ENCODE results near the gene TNS3. TPM values are rescaled to one million over a fixed set of nuclear protein-coding genes. Genes with fewer than 3 reads are reported as not detected.

Gene TNS3
- total RNA-seq, 1 donor from 2014 or later, result 92.9 TPM

GRCh38 chr7:47383072-47383471 lies 198.8 kb downstream of the TNS3 start:
- Mint-ChIP-seq H3K36me3 (ENCODE audit: low read depth, unreplicated experiment) (peaks cover 23% of the 10 kb centered on the region), H3K4me3 (ENCODE audit: unreplicated experiment) (peak overlapping the region; percentile 1), H3K9me3 (ENCODE audit: unreplicated experiment) (peaks cover 1% of the 10 kb centered on the region), H3K27ac (ENCODE audit: unreplicated experiment) (peak overlapping the region; percentile 10), H3K4me1 (ENCODE audit: low read depth, unreplicated experiment) (peaks cover 53% of the 10 kb centered on the region), H3K27me3 (ENCODE audit: low read depth, unreplicated experiment) (no peaks in the 10 kb centered on the region)
- no peak overlapping the region for H2AFZ ChIP-seq (ENCODE audit: low read depth, low read length)
- peaks cover 2% of the 10 kb centered on the region for H3K79me2 ChIP-seq (ENCODE audit: insufficient read depth, low read length)
- H3K9ac ChIP-seq (ENCODE audit: low read length), result no peak overlapping the region
- peaks cover 97% of the 10 kb centered on the region for H4K20me1 ChIP-seq (ENCODE audit: insufficient read depth, low read length)
- H3K27ac ChIP-seq (ENCODE audit: low read depth, low read length), result no peak overlapping the region
- peaks cover 2% of the 10 kb centered on the region for H3K36me3 ChIP-seq (ENCODE audit: insufficient read depth, low read length)
- peak overlapping the region; percentile 15 for H3K4me2 ChIP-seq (ENCODE audit: low read length)
- TF ChIP-seq CTCF (IDR thresholded peaks at IDR 0.05; ENCODE audit: insufficient read depth, low read depth, low read length) (no peak), EZH2 (IDR thresholded peaks at IDR 0.05; ENCODE audit: insufficient read depth, low read length) (no peak)
- no peaks in the 10 kb centered on the region for H3K9me3 ChIP-seq (ENCODE audit: insufficient read depth, low read depth, low read length)
- H3K4me3 ChIP-seq (ENCODE audit: insufficient read depth, low read depth, low read length), result no peak overlapping the region
- no peaks in the 10 kb centered on the region for H3K27me3 ChIP-seq (ENCODE audit: insufficient read depth, low read length)
- peaks cover 22% of the 10 kb centered on the region for H3K4me1 ChIP-seq (ENCODE audit: insufficient read depth, low read length)
- FAIRE-seq (no peak), DNase-seq (ENCODE audit: low read depth) (peak; percentile 84)

GRCh38 chr7:47382200-47382599 lies 199.7 kb downstream of the TNS3 start:
- Histone ChIP-seq H3K4me3 (ENCODE audit: insufficient read depth, low read depth, low read length) (no peak overlapping the region), H3K36me3 (ENCODE audit: insufficient read depth, low read length) (no peaks in the 10 kb centered on the region), H4K20me1 (ENCODE audit: insufficient read depth, low read length) (peaks cover 97% of the 10 kb centered on the region), H3K27me3 (ENCODE audit: insufficient read depth, low read length) (no peaks in the 10 kb centered on the region), H3K9ac (ENCODE audit: low read length) (no peak overlapping the region), H3K79me2 (ENCODE audit: insufficient read depth, low read length) (peaks cover 2% of the 10 kb centered on the region), H3K4me1 (ENCODE audit: insufficient read depth, low read length) (peaks cover 22% of the 10 kb centered on the region), H3K27ac (ENCODE audit: low read depth, low read length) (no peak overlapping the region), H3K9me3 (ENCODE audit: insufficient read depth, low read depth, low read length) (no peaks in the 10 kb centered on the region), H3K4me2 (ENCODE audit: low read length) (no peak overlapping the region), H2AFZ (ENCODE audit: low read depth, low read length) (no peak overlapping the region)
- Mint-ChIP-seq H3K36me3 (ENCODE audit: low read depth, unreplicated experiment) (peaks cover 19% of the 10 kb centered on the region), H3K9me3 (ENCODE audit: unreplicated experiment) (peaks cover 1% of the 10 kb centered on the region), H3K27ac (ENCODE audit: unreplicated experiment) (no peak overlapping the region), H3K4me1 (ENCODE audit: low read depth, unreplicated experiment) (peaks cover 54% of the 10 kb centered on the region), H3K27me3 (ENCODE audit: low read depth, unreplicated experiment) (no peaks in the 10 kb centered on the region), H3K4me3 (ENCODE audit: unreplicated experiment) (no peak overlapping the region)
- no peak for FAIRE-seq
- DNase-seq (ENCODE audit: low read depth), result no peak
- TF ChIP-seq CTCF (IDR thresholded peaks at IDR 0.05; ENCODE audit: insufficient read depth, low read depth, low read length) (no peak), EZH2 (IDR thresholded peaks at IDR 0.05; ENCODE audit: insufficient read depth, low read length) (no peak)

GRCh38 chr7:47381134-47381495 lies 200.8 kb downstream of the TNS3 start:
- H4K20me1 ChIP-seq (ENCODE audit: insufficient read depth, low read length), result peaks cover 97% of the 10 kb centered on the region
- H3K4me2 ChIP-seq (ENCODE audit: low read length), result peak overlapping the region; percentile 78
- no peak overlapping the region for H3K27ac ChIP-seq (ENCODE audit: low read depth, low read length)
- DNase-seq (ENCODE audit: low read depth) (peak; percentile 49), FAIRE-seq (no peak)
- H2AFZ ChIP-seq (ENCODE audit: low read depth, low read length), result no peak overlapping the region
- H3K27me3 ChIP-seq (ENCODE audit: insufficient read depth, low read length), result no peaks in the 10 kb centered on the region
- peaks cover 13% of the 10 kb centered on the region for H3K36me3 Mint-ChIP-seq (ENCODE audit: low read depth, unreplicated experiment)
- no peak for TF ChIP-seq EZH2 (IDR thresholded peaks at IDR 0.05; ENCODE audit: insufficient read depth, low read length)
- no peak for TF ChIP-seq CTCF (IDR thresholded peaks at IDR 0.05; ENCODE audit: insufficient read depth, low read depth, low read length)
- no peak overlapping the region for H3K4me3 Mint-ChIP-seq (ENCODE audit: unreplicated experiment)
- H3K36me3 ChIP-seq (ENCODE audit: insufficient read depth, low read length), result no peaks in the 10 kb centered on the region
- peaks cover 23% of the 10 kb centered on the region for H3K4me1 ChIP-seq (ENCODE audit: insufficient read depth, low read length)
- no peaks in the 10 kb centered on the region for H3K9me3 Mint-ChIP-seq (ENCODE audit: unreplicated experiment)
- no peak overlapping the region for H3K4me3 ChIP-seq (ENCODE audit: insufficient read depth, low read depth, low read length)
- H3K27ac Mint-ChIP-seq (ENCODE audit: unreplicated experiment), result peak overlapping the region; percentile 72
- H3K9me3 ChIP-seq (ENCODE audit: insufficient read depth, low read depth, low read length), result no peaks in the 10 kb centered on the region
- H3K9ac ChIP-seq (ENCODE audit: low read length), result no peak overlapping the region
- H3K4me1 Mint-ChIP-seq (ENCODE audit: low read depth, unreplicated experiment), result peaks cover 54% of the 10 kb centered on the region
- peaks cover 2% of the 10 kb centered on the region for H3K79me2 ChIP-seq (ENCODE audit: insufficient read depth, low read length)
- H3K27me3 Mint-ChIP-seq (ENCODE audit: low read depth, unreplicated experiment), result no peaks in the 10 kb centered on the region
